ENCODE results near the gene PHETA1.

DNA sequence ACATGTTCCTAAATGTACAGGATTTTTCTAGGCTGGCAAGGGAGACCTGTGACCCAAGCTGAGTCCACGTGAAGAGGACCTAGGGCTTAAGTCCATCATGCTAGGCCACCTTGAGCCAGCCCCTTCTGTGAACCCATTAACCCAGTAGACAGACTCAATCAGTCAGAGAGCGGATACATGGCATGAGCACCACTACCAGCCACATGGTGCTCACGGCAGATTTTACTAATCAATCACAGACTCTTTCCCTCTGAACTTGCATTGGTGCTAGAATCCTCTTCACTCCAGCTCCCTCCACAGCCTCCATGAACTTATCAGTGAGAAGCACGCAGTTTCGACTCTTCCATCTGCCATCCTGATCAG lies 9.0 kb downstream of the PHETA1 start:
- TF ChIP-seq NFYB (CRISPR knock-in tag; IDR thresholded peaks at IDR 0.05) (no peak), CHD2 (IDR thresholded peaks at IDR 0.05; ENCODE audit: low read depth, low read length) (no peak), ZNF17 (CRISPR knock-in tag; IDR thresholded peaks at IDR 0.05) (no peak), HMG20A (CRISPR knock-in tag; IDR thresholded peaks at IDR 0.05; ENCODE audit: borderline replicate concordance) (no peak), ZNF253 (CRISPR knock-in tag; IDR thresholded peaks at IDR 0.05; ENCODE audit: borderline replicate concordance) (no peak), TGIF2 (CRISPR knock-in tag; IDR thresholded peaks at IDR 0.05) (no peak), ZFP62 (CRISPR knock-in tag; IDR thresholded peaks at IDR 0.05) (no peak), HMG20B (CRISPR knock-in tag; conservative IDR thresholded peaks at IDR 0.05) (no peak)
- TF ChIP-seq, protein P1, sequence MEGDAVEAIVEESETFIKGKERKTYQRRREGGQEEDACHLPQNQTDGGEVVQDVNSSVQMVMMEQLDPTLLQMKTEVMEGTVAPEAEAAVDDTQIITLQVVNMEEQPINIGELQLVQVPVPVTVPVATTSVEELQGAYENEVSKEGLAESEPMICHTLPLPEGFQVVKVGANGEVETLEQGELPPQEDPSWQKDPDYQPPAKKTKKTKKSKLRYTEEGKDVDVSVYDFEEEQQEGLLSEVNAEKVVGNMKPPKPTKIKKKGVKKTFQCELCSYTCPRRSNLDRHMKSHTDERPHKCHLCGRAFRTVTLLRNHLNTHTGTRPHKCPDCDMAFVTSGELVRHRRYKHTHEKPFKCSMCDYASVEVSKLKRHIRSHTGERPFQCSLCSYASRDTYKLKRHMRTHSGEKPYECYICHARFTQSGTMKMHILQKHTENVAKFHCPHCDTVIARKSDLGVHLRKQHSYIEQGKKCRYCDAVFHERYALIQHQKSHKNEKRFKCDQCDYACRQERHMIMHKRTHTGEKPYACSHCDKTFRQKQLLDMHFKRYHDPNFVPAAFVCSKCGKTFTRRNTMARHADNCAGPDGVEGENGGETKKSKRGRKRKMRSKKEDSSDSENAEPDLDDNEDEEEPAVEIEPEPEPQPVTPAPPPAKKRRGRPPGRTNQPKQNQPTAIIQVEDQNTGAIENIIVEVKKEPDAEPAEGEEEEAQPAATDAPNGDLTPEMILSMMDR (CRISPR knock-in tag; IDR thresholded peaks at IDR 0.05), result no peak
- TF ChIP-seq, protein P2, sequence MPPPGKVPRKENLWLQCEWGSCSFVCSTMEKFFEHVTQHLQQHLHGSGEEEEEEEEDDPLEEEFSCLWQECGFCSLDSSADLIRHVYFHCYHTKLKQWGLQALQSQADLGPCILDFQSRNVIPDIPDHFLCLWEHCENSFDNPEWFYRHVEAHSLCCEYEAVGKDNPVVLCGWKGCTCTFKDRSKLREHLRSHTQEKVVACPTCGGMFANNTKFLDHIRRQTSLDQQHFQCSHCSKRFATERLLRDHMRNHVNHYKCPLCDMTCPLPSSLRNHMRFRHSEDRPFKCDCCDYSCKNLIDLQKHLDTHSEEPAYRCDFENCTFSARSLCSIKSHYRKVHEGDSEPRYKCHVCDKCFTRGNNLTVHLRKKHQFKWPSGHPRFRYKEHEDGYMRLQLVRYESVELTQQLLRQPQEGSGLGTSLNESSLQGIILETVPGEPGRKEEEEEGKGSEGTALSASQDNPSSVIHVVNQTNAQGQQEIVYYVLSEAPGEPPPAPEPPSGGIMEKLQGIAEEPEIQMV (CRISPR knock-in tag; IDR thresholded peaks at IDR 0.05; ENCODE audit: low read depth), result no peak
